NCI-H510A (cell line): ENCODE results near the gene B4GALNT4.
"Not testable (repeated sequence)": the region's sequence is repeated elsewhere in the genome, so short reads cannot be mapped to it uniquely, and the experiment has no call there.

Source experiments
- DNase-seq: peaks from one replicate; lab custom pipeline; 2025; lab: John Stamatoyannopoulos, UW

The B4GALNT4 gene

GRCh38 chr11:420911-421321, 51.6 kb downstream of the B4GALNT4 start:
- DNase-seq: no peak

DNA sequence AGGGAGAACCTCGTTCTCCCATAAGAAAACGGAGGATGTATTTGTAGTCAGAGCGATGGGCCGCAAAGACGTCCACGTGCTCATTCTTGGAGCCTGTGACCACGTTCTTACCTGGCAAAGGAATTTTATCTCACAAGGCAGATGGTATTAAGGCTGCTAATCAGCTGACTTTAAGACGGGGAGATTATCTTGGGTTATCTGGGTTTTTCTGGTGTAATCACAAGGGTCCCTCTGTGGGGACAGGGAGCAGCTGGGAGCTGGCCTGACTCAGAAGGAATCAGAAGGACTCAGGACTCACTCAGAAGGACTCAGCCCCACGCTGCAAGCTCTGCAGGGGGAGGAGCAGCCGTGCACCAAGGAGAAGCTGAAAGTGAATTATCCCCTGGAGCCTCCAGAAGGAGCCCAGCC, 53.0 kb downstream of the B4GALNT4 start:
- DNase-seq: no peak

- DNase-seq: no peak
Measured at GRCh38 chr11:424232-424631, 54.9 kb downstream of the B4GALNT4 start.

DNA sequence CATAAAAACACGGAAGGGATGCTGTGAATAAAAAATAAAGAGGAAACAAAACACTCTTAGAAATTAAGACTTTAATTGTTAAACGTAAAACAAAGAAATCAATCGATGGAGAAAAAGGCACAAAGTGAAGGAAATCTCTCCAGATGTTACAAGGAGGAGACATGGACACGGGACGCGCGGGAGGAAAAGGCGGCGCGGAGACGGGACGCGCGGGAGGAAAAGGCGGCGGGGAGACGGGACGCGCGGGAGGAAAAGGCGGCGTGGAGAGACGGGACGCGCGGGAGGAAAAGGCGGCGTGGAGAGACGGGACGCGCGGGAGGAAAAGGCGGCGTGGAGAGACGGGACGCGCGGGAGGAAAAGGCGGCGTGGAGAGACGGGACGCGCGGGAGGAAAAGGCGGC, 55.5 kb downstream of the B4GALNT4 start:
- DNase-seq: not testable (repeated sequence)

DNA sequence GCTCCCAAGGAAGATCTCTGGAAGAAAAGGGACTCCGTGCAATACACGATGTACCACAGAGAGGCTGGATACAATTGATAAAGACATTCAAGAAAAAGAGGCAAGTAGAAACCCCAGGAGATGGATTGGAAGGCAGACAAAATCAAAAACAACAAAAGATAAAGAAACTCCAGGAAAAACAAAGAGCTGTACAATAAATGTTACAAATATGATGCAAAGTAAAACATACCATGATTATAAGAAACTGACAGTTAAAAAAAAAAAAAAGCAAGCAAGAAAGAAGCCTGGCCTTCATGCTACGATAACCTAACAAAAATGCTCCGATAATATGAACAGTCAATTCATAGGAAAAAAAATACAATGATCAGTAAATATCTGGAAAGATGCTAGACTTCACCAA, 56.0 kb downstream of the B4GALNT4 start:
- DNase-seq: no peak

DNA sequence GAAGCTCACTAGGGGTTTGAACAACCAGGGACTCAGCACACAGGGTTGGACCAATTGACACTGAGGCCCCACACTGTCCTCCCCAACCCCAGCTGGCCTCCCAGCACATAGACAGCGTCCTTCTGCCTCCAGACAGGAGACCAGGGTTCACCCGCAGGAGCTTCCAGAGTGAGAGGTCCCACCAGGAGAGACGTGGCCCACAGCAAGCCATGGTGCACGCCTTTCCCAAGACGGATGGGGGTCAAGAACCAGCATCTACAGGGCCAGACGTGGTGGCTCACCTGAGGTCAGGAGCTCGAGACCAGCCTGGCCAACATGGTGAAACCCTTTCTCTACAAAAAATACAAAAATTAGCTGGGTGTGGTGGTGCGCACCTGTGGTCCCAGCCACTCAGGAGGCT, 57.6 kb downstream of the B4GALNT4 start:
- DNase-seq: no peak

GRCh38 chr11:428295-428694, 59.0 kb downstream of the B4GALNT4 start:
- DNase-seq: no peak

- no peak for DNase-seq
Measured at GRCh38 chr11:429391-429790, 60.1 kb downstream of the B4GALNT4 start.

GRCh38 chr11:429931-430456, 60.7 kb downstream of the B4GALNT4 start:
- DNase-seq: no peak
